Inflammatory macrophage treated with lipopolysaccharide for 1 hour (primary cell): ENCODE results near the gene LHX5.

Experiments
- DNase-seq, 2 donors: peaks; one replicate each; pipeline ENCODE4 v3.0.0-alpha.2; 2020 to 2022

Gene LHX5

DNA sequence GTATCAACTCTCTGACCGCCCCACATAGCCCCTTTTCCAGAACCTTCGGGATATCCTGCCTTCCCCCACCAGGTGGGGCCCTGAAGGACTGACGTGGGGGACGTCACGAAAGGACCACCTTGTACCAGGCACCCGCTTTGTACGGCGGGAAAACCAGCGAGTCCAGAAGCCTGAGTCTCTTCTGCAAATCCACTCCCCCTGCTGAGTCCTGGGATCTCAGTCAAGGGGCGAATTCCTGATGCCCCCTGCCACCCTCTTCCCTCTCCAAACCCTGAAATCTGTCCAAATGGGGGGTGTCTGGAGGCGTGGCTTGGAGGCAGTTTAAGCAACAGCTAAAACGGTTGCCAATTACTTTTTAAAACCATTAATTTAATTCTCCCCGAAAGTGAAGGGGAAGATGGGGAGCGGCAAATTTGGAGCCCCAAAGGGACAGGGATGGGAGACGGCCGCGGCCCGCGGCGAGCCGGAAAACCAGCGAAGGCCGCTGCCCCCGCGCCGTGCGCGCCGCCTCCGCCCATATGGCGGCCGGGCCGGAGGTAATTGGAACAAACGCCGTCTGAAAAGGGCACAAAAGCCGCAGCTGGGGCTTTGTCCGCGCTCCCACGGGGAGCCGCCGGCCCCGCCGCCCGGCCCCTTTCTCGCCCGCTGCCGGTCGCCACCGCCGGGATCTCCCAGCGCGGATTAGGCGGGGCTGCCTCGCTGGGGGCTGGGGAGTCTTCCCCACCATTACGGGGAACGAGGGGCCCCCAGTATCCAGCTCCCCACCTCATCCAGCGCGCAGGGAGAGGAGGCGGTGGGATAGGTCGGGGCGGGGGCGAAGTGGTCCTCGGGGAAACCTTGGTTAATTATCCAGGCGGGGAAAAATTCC is 6.6 kb downstream of the LHX5 start:
- no peak for DNase-seq

DNA sequence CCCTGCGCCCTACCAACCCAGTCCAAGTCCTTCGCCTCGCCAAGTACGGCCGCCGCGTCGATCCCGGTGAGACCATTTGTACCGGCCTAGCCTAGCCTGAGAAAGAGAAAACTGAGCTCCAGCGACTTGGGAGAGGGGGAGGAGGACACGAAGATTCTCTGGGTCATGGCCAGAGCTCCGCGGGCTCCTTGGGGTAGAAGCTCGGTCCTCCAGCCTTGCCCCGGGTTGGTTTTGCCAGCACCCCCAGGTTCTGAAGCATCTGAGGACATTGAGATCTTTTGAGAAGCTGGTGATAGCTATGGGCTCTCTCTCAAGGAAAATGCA is 7.3 kb downstream of the LHX5 start:
- DNase-seq, result no peak

DNA sequence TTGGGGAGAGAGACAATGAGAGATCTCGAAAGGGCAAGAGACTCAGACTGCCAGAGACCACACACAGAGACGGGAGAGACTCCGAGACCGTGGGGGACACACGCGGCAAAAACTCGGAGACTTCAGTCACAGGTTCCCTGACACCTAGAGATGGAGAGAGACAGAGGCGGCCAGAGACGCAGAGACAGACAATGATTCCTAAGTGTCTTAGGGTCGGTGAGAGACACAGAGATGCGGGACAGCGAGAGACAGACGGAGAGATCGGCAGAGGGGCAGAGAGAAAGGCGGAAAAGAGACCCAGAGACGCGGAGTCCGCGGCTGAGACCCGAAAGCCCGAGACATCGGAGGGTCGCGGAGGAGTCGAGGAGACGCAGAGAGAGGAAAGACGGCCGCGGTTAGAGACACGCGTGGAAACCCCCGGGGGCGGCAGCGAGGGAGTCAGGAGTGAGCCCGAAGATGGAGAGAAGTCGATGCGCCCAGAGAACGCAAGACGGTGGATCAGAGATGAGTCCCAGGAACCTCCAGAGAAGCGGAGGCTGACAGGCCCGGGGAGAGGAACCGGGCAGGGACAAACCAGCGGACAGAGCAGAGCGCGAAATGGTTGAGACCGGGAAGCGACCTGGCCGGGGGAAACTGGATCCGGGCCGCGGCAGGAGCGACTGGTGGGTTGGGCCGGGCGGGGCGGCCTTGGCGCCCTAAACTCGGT is 7.8 kb downstream of the LHX5 start:
- DNase-seq, result no peak

- no peak for DNase-seq
These were observed 8.5 kb downstream of the LHX5 start for GRCh38 chr12:113462998-113463745.

DNA sequence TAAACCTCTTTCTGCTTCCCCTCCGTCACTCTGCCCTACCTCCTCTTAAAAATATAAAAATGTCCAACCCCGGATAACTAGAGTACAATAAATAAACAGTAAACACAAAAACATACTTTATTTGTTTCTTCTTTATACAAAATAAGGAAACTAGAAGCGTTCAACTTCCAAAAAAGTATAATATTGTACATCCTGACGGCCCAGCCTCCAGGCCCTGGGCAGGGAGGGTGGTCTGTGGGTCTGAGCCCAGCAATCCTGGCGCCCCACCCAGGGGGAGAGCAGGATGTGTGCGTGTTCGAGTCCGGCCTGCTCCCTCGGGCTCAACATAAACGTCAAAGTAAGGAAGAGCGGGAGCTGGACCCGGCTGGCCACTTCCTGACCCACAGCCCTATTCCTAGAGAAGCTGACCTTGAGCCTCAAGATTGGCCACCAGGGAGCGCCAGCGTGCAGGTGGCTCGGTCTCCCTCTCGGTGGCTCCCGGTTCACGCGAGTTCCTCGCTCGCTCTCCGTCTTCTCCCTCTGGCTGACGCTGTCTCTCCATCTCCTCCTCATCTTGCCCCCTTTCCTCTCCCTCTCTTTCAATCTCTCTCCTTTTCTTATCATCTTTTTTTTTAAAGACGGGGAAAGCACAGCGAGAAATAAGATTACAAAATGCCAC is 9.4 kb downstream of the LHX5 start:
- DNase-seq, result peak; percentile 63 to 88

GRCh38 chr12:113461666-113462065 is 10.0 kb downstream of the LHX5 start:
- DNase-seq, result peak; percentile 17 to 45

DNA sequence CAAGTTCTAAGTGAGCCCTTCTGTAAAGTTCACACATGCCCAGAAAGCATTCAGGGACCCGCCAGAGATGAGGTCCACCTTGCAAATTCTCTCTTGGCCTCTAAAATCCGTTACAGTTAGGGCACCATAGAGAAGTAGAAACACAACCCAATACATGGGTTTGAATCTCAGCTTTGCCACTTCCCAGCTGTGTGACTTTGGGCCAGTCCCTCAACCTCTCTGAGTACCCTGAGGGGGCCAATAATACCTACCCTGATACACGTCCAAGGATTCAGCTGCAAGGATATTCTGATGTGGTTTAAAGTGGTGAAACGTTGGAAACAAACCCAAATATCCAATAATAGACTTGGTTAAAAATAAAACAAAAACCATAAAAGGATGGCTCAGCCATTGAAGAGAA is 11.7 kb downstream of the LHX5 start:
- DNase-seq, result no peak

- no peak for DNase-seq
These were observed 14.0 kb downstream of the LHX5 start for GRCh38 chr12:113457710-113458109.

GRCh38 chr12:113457185-113457584 is 14.5 kb downstream of the LHX5 start:
- no peak for DNase-seq

- no peak for DNase-seq
These were observed 14.9 kb downstream of the LHX5 start for GRCh38 chr12:113456761-113457160.

- no peak for DNase-seq
These were observed 15.5 kb downstream of the LHX5 start for GRCh38 chr12:113456199-113456598.

DNA sequence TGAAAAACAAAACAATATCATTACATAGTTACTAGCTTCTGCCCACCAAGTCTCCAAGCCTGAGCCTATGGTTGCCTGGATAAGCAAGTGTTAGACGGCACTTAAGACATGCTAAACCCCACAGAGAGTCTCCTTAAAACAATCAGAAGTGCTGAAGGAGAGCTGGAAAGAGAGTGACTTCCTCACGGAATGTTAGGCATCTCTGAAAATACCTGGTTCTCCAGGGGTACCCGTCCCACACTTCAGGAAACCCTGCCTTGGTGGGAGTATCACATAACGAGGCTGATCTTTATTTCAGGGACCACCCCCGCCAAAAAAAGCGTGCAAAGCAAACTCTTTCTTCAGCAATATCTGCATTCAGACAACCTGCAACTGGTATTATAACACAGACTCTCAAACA is 18.3 kb downstream of the LHX5 start:
- no peak for DNase-seq

DNA sequence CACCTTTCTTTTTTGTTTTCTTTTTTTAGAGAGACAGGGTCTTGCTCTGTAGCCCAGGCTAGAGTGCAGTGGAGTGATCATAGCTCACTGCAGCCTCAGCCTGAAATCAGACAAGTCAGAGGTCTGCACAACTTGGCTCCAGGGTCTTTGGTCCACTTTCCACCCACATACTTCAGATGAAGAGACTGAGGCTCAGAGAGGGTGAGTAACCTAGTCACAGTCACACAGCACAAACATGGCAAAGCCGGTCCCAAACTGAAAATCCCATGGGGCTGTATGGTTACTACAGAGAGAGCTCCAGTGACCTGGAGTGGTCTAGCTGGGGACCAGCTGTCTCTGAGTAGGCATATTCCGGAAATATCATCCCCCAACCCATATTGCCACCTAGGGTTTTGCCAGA is 19.2 kb downstream of the LHX5 start:
- no peak for DNase-seq

DNA sequence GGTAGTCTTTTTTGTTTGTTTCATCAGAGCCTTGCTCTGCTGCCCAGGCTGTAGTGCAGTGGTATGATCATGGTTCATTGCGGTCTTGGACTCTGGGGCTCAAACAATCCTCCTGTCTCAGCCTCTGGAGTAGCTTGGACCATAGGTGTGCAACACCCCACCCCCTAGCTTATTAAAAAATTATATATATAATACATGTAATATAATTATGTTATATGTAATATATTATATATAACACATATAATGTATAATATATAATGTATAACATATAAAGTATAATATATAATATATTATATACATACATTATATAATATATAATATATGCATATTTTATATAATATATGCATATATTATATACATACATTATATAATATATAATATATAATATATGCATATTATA is 21.8 kb downstream of the LHX5 start:
- no peak for DNase-seq

DNA sequence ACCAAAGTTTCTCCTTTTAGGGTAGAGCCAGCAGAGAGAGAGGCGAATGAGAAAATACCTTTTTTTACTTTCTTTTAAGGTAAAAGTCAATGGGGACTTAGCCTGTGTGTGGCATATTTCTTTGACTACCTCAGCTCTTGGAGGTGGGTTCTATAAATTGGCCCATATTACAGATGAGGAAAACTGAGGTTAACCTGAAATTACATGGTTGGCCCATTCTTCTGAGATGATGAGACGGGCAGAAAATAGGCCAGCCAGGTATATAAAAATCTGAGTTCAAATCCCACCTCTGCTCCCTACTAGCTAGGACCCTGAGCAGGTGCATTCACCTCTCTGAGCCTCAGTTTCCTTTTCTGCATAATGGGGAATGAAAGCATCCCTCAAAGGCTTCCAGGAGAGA is 22.4 kb downstream of the LHX5 start:
- DNase-seq, result no peak

DNA sequence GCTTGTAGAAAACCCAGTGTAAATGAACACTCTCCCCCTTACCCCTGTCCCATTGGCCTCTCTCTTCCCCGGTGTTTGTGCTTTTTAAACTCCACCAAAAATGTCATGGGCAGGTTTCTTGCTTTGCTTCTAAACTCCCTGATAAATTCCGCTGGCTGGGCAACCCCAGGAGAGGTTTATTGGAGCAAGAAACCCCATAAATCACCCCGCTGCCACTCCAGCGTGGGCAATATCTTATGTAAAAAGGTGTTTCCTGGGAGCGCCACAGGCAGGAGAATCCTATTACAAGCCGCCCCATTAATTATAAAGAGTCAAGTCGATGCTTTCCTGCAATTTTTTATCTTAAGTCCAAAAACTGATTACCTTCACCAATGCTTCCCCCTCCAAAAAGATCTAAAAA is 22.8 kb downstream of the LHX5 start:
- DNase-seq, result no peak

DNA sequence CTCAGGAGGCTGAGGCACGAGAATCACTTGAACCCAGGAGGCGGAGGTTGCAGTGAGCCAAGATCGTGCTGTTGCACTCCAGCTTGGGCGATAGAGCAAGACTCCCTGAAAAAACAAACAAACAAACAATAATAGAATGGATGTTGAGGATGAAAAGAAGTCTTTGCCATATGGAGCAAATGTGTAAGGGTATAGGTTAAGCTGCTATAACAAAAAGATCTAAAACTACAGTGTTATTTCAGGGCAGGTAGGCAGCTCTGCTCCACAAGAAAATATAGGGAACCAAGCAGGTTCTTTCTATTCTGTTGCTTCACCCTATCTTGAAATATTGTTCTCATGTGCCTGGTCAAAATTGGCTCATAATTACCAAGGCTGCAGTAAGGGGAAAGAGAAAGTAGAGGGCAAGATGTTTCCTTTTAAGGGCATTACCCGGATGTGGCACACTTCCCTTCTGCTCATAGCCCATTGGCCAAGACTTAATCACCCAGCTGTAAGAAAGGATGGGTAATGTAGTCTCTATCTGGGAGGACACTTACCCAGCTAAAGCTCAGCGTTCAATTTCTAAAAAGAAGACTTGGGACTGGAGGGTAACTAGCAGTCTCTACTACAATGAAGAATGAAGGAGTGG is 26.0 kb downstream of the LHX5 start:
- peak; percentile 66 to 67 for DNase-seq

- DNase-seq, result no peak
These were observed 28.6 kb downstream of the LHX5 start for GRCh38 chr12:113443030-113443539.

GRCh38 chr12:113440947-113441782 is 30.5 kb downstream of the LHX5 start:
- DNase-seq, result no peak

GRCh38 chr12:113440336-113440735 is 31.3 kb downstream of the LHX5 start:
- no peak for DNase-seq

- peak in 1 of 2 donors; percentile 35 for DNase-seq
These were observed 32.1 kb downstream of the LHX5 start for GRCh38 chr12:113439606-113440030.

- no peak for DNase-seq
These were observed 32.4 kb downstream of the LHX5 start for GRCh38 chr12:113439301-113439597.
